GM21447 (cell line): ENCODE results near the gene ATP6V1C2.
A peak's percentile ranks its signal among the peaks of the same experiment; 100 is the strongest.
"Not testable (repeated sequence)": the region's sequence is repeated elsewhere in the genome, so short reads cannot be mapped to it uniquely, and the experiment has no call there.

Source experiments
- ATAC-seq: cut with Tn5 transposase; IDR thresholded peaks from one replicate; pipeline ENCODE4 v1.9.1; 2021; ENCODE audit not compliant: unreplicated experiment

ATP6V1C2 gene

DNA sequence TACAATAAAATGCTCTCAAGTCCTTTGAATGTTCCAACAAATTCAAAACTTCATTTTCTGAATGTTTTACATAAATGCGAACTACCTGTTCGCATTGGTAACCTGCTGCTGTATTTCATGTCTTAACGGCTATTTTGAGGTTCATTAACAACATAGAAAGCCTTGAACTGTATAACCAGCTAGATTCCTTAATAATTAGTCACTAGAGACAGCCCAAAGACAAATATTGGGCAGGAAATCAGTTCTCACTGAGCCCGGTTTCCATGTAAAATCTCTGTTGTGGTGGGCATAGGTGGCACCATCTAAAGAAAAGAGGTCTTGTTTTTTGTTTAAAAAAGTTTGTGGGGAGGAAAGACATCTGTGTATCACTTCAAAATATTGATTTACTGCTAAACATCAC is 62.0 kb downstream of the ATP6V1C2 start:
- ATAC-seq = no peak

DNA sequence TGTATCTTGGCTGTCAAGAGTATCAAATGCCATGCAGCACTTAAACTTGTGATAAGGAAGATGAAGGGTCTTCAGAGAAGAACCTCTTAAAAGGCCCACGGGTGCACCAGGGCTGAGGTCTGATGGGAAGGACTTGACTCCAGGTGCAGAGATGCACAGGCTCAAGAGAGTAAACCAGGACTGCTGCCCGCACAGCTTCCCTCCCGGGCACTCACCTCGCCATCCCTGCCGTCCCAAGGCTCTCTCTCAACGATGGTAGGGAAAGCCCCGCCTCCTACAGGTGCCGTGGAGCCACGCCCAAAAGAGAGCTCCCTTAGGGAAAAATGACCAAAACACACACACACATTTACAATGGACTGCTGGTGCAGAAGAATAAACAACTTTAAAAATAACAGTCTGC is 63.3 kb downstream of the ATP6V1C2 start:
- ATAC-seq = no peak

- ATAC-seq = no peak
Measured at GRCh38 chr2:10785260-10785659, 63.8 kb downstream of the ATP6V1C2 start.

DNA sequence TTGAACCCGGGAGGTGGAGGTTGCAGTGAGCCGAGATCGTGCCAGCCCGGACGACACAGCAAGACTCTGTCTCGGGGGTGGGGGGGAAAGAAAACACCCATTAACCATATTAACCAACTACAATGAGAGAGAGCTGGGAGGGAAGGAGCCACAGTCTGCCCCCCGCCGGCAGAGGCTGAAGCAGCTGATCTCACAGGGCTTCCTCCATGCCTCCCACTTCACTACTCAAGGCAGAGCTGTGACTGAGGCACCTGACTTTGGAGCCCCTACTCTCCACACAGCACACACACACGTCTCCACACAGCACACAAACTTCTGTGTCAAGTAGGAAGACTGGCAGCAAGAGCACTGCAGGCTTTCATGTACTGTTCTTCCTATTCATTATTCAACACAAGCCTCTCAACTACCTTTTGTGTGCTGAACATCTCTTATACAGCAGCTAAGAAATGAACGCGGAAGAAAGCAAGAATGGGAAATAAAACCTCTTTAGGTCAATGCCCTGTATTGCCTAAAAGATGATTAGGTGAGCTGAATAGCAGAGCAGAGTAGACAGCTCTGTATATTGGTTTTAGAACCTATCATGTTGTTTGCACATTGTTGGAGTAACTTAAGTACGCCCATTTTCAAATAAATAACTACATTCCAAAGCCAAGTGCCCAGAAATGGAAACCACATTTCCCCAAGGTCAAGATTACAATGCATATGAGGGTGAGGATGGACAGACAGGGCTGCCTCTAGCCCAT is 65.0 kb downstream of the ATP6V1C2 start:
- no peak for ATAC-seq

GRCh38 chr2:10787176-10787968 is 65.9 kb downstream of the ATP6V1C2 start:
- ATAC-seq = no peak

- no peak for ATAC-seq
Measured at GRCh38 chr2:10788855-10789254, 67.4 kb downstream of the ATP6V1C2 start.

DNA sequence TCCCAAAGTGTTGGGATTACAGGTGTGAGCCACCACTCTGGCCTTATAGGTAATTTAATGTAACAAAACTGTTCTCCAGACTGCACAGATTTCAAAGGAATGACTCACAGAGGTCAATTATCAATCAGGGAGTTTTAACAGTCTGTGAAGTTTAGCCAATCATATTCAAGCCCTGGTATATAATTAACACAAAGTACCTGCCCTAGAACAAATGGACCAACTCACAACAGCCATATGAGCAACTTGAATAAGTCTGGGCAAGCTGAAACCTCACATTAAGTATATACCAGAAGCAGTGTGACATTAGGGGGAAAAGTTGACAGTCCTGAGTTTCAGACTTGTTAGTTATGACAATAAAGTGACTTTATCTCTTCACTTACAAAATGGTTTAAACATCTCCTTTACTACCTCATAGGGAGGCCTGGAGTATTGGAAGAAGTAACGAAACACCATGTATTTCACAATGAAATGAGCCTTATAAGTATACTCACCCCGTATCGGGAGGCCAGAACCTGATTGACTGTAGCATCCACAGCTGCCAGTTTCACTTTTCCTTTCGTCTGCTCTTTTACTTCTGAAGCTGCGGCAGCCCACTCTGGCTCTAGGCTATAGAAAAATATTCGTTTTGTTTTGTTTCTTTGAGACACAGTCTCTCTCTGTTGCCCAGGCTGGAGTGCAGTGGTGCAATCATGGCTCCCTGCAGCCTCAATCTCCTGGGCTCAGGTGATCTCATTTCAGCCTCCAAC is 69.0 kb downstream of the ATP6V1C2 start:
- ATAC-seq = peak; percentile 88

- no peak for ATAC-seq
Measured at GRCh38 chr2:10792001-10792634, 70.7 kb downstream of the ATP6V1C2 start.

DNA sequence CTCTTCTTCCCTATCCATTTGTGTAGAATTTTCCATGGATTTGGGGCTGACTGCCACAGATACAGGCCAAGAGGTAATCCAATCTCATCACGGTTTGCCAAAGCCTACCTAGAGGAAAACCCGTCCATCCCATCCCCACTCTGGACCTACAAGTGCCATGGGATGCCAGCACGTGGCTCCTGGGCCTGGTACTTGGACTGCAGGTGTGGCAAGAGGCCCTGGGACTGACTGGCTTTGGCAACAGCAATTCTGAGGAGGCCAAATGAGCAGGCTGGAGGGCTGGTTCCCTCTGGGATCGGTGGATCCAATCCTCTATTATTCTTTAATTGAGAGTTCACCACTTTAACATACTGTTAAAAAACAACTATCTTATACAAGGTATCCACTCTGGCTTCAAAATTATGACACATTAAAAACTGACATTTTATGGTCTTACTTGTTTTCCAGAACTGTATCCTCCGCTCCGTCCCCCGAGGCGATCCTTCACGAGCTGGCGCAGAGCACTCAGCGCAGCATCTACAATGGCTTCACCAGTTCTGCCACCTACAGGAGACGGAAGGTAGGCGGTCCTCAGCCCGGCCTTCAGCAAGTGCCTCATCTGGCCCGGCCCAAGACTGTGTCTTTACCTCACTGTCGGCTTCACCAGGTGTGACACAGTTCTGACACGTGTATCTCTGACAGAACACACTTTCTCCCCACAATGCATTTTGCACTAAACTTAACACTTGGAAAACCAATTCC is 71.4 kb downstream of the ATP6V1C2 start:
- no peak for ATAC-seq

DNA sequence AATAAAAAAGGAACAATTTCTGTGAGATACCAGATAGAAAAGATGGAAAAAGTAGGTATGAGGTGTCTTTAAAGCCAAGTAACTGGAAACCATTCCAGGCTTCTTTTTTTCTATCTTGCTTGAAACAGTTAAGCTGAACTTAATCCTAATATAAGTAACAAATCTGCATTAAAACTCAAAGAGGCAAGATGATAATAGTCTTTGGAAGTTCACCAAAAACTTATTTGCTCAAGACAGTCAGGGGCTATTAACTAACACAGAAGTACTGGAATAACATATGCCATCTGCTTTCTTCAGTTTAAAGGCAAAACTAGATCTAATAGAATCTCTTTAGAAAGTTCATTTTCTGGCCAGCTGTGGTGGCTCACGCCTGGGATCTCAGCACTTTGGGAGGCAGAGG is 72.4 kb downstream of the ATP6V1C2 start:
- ATAC-seq = no peak

DNA sequence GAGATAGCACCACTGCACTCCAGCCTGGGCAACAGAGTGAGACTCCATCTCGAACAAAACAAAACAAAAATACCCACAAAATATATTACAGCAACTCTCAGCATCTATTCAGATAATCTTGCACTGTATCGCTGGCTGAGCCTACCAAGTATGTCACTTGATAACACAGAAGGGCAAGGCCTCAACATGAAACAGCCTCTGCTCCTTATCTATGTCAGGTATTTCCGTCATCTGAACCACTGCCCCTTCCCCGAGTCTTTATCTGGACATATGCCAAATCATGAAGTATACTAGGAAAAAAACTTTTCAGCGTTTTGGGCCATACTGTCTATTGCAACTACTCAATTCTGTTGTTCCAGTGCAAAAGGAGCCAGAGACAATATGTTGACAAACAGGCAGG is 73.4 kb downstream of the ATP6V1C2 start:
- ATAC-seq = no peak

- no peak for ATAC-seq
Measured at GRCh38 chr2:10795508-10796046, 74.1 kb downstream of the ATP6V1C2 start.

- no peak for ATAC-seq
Measured at GRCh38 chr2:10796703-10797102, 75.3 kb downstream of the ATP6V1C2 start.

GRCh38 chr2:10798783-10799182 is 77.4 kb downstream of the ATP6V1C2 start:
- ATAC-seq = no peak

DNA sequence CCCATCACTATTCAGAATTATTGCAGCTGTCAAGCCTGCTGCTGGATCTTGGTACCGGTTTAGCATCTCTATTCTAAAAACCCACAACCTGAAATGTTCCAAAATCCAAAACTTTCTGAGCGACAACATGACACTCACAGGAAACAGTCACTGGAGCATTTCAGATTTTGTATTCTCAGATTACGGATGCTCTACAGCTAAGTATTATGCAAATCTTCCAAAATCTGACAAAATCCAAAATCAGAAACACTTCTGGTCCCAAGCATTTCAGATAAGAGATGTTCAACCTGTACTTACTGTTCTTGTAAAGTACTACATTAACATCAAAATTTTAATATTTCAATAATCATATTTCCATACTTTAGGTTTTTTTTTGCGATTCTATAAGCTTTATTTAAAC is 78.7 kb downstream of the ATP6V1C2 start:
- ATAC-seq = no peak

GRCh38 chr2:10802657-10803056 is 81.2 kb downstream of the ATP6V1C2 start:
- no peak for ATAC-seq

- not testable (repeated sequence) for ATAC-seq
Measured at GRCh38 chr2:10805990-10806389, 84.6 kb downstream of the ATP6V1C2 start.

DNA sequence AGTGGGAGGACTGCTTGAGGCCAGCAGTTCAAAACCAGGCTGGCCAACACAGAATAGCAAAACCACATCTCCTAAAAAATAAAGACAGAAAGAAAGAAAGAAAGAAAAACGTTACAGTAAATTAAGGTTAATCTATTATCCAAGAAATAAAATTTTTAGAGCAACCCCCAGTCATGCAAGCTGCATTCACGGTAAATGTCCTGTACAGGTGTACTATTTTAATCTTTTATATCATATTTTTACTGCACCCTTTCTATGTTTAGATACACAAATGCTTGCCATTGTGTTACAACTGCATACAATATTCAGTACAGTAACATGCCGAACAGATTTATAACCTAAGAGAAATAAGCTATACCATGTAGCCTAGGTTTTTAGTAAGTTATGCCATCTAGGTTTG is 85.1 kb downstream of the ATP6V1C2 start:
- ATAC-seq = no peak

DNA sequence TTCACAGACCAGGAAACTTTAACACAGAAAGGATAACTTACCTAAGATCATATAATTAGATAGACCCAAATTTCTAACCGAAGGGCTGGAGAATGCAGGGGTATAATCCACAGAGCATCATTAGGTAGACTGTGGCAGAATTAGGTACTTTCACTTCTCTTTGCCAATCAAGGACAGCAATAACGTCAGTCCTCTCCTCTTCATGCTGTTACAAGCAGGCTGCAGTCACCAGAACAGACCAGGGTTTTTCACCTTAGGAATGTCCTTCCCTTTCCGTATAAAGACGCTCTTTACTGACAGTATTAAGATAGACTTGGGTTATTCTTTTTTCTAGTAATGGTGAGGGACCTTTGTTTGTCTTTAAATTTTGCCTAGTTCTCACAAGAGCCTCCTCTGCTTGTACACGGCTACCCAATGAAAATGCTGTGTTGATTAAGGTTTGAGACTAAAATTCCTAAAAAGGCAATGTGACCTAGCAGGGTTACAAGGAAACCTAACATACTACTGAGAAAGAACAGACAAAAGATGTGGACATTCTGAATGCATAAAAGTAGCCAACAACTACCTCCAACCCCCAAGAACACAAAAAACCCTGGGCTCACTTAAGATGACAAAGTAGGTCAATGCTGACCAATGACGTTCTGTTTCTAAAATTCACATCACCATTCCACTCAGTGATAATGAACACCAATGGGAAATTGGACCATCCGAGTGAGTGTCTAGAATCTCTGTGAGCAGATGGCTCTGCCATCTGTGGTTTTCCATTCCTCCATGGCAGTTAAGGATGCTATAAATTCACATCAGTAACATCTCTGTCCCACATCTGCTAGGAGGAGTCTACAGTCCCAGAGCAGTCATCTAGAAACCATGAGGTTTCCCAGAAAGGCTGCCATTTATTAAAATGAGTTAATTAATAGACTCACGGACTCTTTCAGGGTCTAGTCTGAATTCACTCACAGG is 89.1 kb downstream of the ATP6V1C2 start:
- ATAC-seq = peak; percentile 35
